LNCAP (cell line): ENCODE results near the gene CASK.

Experiments used
- TF ChIP-seq, protein P1 (sequence below): fragments of 450-650 bp; IDR thresholded peaks from 2 replicates; pipeline ENCODE4 v1.5.1; 2017; ENCODE audit warnings: mild to moderate bottlenecking

The CASK gene

GRCh38 chrX:41529221-41529620 lies 394.1 kb downstream of the CASK start:
- TF ChIP-seq, protein P1, sequence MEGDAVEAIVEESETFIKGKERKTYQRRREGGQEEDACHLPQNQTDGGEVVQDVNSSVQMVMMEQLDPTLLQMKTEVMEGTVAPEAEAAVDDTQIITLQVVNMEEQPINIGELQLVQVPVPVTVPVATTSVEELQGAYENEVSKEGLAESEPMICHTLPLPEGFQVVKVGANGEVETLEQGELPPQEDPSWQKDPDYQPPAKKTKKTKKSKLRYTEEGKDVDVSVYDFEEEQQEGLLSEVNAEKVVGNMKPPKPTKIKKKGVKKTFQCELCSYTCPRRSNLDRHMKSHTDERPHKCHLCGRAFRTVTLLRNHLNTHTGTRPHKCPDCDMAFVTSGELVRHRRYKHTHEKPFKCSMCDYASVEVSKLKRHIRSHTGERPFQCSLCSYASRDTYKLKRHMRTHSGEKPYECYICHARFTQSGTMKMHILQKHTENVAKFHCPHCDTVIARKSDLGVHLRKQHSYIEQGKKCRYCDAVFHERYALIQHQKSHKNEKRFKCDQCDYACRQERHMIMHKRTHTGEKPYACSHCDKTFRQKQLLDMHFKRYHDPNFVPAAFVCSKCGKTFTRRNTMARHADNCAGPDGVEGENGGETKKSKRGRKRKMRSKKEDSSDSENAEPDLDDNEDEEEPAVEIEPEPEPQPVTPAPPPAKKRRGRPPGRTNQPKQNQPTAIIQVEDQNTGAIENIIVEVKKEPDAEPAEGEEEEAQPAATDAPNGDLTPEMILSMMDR, result no peak

DNA sequence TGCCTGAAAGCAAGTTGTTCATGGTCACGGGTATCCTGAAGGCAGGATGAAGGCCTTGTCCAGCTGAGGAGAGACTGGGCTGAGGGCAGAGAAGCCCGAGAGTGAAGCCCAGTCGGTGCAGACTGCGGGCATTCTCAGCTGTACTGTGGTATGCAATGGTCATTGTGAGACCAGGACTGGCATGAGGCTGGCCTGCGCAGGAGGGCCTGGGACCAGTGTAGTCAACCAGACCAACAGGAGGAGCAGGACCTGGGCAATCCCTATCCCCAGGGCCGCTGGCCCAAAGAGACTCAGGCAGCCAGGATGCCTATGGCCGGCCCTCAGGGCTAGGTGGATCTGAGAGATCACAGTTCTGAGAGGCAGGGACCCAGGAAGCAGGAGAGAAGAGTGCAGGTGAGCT lies 394.6 kb downstream of the CASK start:
- TF ChIP-seq, protein P1, result no peak

DNA sequence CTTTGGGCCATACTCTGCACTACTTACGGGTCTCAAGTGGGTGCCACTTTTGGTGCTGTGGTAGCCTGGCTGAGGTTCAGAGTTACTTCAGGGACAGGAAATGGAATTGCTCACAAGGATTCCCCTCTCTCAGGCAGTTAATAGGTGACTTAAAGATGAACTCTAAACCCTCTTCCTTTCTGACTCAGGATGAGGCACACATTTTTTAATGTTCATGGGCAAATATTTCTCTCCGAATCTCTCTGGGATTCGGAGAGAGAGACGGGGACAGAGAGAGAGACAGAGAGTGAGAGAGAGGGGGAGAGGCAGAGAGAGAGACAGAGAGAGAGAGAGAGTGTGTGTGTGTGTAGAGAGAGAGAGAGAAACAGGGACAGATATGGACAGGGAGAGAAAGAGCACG lies 396.4 kb downstream of the CASK start:
- TF ChIP-seq, protein P1, result no peak

GRCh38 chrX:41526271-41526670 lies 397.1 kb downstream of the CASK start:
- TF ChIP-seq, protein P1, result no peak

DNA sequence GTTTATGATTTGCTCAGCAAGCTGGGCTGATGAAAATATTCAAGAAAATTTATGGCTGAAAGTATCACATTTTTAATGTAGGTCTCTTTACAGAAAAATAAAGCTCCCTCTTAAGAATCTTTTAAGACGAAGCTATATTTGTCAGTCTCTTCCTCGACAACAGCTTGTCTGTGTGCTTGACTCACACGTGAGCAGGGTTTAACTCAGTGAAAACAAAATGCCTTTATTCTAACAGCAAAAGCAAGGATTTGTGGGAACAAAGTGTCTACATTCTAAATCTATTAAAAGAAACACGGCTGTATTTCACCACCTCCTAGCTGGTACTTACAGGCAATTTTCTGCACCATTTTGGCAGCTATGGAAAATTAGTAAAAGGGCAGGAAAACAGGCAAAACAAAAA lies 400.7 kb downstream of the CASK start:
- TF ChIP-seq, protein P1, result no peak

GRCh38 chrX:41522081-41522480 lies 401.3 kb downstream of the CASK start:
- TF ChIP-seq, protein P1, result no peak

- TF ChIP-seq, protein P1, result no peak
These were observed 403.9 kb downstream of the CASK start for GRCh38 chrX:41519468-41519867.

DNA sequence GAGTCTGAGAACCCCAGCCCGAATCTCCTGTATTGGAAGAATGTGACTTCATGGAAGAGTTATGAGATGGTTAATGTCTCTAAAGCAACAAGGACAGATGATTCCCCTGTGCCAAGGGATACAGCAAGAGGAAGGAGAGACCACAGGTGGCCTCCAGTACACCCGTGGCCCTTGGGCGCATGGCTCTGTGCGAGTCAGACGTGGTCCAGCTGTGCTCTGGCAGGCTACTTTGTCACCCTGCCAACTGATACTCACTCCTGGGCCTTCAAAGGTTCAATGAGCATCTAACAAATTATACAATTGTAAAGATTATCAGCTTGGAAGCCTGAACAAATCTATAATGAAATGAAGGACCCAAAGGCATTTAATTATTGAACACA lies 404.5 kb downstream of the CASK start:
- TF ChIP-seq, protein P1, result no peak
